HG02840 (cell line): Measurements from ENCODE around the gene CNST.
A peak's percentile ranks its signal among the peaks of the same experiment; 100 is the strongest.
"Not testable (repeated sequence)": the region's sequence is repeated elsewhere in the genome, so short reads cannot be mapped to it uniquely, and the experiment has no call there.

ENCODE experiments used
- ATAC-seq: cut with Tn5 transposase; IDR thresholded peaks from one replicate; pipeline ENCODE4 v1.9.1; 2021; ENCODE audit warnings: mild to moderate bottlenecking, moderate library complexity, moderate number of reproducible peaks; ENCODE audit not compliant: unreplicated experiment, low FRiP score

CNST gene

GRCh38 chr1:246552110-246552509 lies 14.1 kb upstream of the CNST start:
- ATAC-seq: no peak

GRCh38 chr1:246554201-246554600 lies 12.1 kb upstream of the CNST start:
- no peak for ATAC-seq

DNA sequence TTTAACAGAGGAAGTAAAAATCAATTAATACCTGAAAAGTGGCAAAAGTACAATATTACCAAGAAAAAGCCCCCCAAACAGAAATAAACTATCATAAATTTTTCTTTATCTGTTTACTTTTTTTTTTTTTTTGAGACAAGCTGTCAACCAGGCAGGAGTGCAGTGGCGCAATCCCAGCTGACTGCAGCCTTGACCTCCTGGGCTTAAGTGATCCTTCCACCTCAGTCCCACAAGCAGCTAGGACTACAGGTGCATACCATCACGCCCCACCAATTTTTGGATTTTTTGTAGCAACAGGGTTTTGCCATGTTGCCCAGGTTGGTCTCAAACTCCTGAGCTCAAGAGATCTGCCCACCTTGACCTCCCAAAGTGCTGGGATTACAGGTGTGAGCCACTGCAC lies 8.2 kb upstream of the CNST start:
- no peak for ATAC-seq

DNA sequence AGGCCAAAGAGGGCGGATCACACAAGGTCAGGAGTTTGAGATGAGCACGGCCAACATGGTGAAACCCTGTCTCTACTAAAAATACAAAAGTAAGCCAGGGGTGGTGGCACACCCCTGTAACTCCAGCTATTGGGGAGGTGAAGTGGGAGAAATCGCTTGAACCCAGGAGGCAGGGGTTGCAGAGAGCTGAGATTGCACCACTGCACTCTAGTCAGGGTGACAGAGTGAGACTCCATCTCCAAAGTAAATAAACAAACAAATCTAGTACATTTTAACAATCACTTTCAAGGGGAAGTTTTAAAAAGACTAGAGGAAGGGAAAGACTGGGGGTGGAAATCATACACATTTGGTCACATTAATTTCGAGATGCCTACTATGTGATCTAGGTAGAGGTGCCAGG lies 6.9 kb upstream of the CNST start:
- ATAC-seq: no peak

DNA sequence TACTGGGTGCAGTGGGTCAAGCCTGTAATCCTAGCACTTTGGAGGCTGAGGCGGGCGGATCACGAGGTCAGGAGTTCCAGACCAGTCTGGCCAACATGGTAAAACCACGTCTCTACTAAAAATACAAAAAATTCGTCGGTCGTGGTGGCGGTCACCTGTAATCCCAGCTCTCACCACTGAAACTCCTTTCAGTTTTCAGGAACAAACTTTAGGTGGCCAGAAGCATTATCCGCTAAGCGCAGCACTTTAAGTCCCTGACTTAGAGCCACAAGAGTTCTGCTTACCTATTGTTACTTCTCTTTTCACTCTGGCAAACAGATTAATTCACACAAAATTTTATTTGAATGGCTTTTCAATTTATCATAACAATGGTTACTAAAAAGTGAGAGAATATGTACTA lies 5.4 kb upstream of the CNST start:
- ATAC-seq: not testable (repeated sequence)

DNA sequence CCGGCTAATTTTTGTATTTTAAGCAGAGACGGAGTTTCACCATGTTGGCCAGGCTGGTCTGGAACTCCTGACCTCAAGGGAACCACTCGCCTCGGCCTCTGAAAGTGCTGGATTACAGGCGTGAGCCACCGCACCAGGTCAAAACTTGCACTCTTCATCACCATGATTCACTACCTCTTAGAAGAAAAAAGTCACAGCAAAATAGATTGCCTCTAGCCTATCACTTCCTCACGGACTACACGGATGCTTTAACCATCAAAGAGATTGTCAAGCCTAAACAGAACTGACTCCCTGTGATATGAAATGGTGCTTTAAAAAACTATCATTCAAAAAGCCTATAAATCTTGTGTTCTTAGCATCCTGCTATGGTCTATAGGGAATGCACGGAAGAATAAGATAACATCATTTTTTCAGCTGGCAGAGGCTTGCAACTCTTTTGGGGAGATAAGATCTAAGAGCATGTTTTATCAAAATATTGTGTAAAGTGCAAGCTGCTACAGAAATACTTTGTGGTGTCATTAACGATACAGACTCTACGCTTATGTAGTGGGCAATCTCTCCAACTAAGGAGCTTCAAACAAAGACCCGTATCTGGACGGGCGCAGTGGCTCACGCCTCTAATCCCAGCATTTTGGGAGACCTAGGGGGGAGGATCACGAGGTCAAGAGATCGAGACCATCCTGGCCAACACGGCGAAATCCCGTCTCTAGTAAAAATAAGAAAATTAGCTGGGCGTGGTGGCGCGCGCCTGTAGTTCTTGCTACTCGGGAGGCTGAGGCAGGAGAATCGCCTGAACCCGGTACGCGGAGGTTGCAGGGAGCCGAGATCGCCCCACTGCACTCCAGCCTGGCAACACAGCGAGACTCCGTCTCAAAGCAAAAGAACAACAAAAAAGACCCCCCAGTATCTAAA lies 1.2 kb upstream of the CNST start:
- no peak for ATAC-seq

DNA sequence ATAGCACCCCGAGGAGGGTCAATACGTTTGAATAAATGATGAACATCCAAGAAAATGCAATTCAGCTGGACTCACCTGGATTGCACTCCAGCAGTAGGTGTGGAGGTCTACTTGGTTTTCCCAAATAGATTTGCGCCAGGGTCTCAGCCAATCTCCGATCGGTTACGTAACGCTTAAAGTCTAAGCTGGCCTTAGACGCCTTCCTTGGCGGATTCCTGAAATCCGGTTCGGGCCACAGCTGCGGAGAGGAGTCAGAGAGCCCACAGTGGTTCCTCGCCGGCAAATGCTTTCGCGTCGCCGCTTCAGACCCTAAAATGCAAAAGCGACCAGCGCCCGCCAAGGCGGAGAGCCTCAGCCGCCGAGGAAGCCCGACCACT lies 517 bp upstream of the CNST start:
- peak; percentile 0 for ATAC-seq

DNA sequence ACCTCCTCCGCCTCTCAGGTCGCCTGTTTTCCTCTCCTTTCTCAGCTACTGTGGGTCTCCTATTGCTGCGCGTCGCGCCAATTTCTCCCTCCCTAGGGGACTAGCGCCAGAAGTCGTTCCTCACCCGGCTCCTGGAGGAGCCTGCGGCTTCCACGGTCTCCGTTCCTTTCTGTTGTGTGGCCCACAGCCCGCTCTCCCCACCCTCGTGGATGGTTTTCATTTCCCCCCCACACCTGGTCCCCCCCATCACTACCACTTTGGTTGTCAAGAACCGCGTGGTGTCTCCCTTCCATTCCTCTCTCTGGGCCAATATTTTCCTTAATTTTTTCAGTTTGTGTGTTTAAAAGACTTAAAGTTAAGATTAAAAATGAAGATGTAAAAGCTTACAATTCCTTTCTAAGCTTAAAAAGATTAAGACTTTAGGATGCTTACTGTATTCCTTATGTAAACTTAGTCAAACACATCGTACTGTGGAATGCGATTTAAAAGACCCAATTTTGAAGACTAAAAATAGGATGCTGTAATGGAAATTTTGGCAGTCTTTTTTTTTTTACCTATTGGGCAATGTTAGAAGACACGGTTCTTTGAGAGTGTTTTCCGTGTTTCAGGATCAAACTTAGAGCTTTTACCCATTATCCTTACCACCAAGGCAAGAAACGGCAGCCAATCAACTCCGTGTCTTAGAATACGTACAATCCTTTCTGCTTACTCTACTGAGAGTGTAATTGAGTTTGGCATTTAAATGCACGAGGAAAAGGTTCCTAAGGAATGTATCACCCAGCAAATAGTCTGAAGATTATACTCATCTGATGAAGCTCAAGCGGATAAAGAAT lies 773 bp downstream of the CNST start:
- ATAC-seq: peak; percentile 14

GRCh38 chr1:246567646-246568235 lies 1.5 kb downstream of the CNST start:
- no peak for ATAC-seq

DNA sequence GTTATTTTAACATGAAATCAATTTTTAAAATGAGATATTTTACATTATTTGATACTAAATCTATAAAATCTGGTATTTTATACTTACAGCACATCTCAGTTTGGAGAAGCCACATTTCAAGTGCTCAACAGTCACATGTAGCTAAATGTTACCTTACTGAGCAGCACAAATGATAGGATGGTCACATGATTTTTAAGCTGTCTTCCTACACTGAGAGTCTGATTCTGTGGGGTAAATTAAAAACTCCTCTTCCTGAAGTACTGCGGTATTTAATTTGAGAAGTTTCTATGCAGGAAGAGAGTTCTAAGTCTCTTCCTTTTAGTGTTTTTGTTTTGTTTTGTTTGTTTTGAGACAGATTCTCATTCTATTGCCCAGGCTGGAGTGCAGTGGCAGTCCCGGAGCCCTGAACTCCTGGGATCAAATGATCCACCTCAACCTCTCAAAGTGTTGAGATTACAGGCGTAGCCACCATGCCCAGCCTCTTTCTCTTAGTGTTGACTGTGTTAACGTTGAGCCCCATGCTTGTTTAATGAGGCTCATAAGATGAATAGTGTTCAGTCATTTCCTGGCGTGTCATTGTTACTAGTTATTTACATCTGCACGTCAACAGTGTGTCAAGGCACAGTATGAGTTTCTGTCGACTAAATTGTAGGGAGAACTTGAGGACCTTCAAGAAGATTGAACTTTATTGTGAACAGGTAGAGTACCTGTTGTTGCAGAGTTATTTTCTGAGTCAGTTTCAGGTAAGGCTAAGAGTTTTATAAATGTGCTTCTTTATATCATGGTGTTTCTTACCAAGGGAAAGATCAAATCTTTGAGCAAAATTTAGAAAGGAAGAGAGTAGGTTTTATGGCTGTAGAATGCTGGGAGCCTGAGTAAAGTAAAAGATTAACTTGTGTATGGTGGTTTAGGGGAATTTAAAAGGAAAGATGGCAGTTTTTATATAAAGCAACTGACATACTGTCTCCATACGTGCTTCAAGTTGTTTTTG lies 3.3 kb downstream of the CNST start:
- ATAC-seq: no peak

GRCh38 chr1:246571309-246571708 lies 5.1 kb downstream of the CNST start:
- ATAC-seq: not testable (repeated sequence)

DNA sequence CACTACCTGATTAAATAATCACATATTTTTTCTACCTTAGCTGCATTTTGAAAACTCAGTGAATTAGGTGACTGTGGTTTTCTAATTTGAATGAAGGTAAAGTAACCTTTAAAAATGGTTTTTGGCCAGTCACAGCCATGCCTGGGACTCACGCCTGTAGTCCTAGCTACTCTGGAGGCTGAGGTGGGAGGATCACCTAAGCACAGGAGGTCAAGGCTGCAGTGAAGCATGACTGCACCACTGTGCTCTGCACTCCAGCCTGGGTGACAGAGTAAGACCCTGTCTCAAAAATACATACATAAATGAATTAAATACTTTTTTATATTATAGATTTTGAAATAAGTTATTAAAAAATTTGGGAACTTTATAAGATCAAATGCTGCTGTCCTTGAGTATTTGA lies 5.7 kb downstream of the CNST start:
- ATAC-seq: no peak

GRCh38 chr1:246572785-246573184 lies 6.5 kb downstream of the CNST start:
- ATAC-seq: no peak

GRCh38 chr1:246573491-246573890 lies 7.2 kb downstream of the CNST start:
- no peak for ATAC-seq

DNA sequence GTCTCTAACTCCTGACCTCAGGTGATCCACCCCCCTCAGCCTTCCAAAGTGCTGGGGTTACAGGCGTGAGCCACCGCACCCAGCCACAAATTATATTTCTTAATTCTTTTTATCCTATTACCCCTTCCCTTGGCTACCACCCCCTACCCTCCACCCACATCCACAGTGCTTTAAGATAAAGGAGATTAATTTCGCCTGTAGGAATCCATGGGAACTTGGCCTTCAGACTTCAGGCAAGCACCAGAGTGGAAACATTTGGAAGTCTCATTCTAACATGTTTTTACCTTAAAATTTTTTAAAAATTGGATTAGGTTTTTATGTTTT lies 10.4 kb downstream of the CNST start:
- ATAC-seq: no peak

- no peak for ATAC-seq
Measured at GRCh38 chr1:246577082-246577719, 10.9 kb downstream of the CNST start.

- ATAC-seq: no peak
Measured at GRCh38 chr1:246577720-246578106, 11.5 kb downstream of the CNST start.

GRCh38 chr1:246579818-246580217 lies 13.6 kb downstream of the CNST start:
- ATAC-seq: peak; percentile 73

GRCh38 chr1:246580497-246581370 lies 14.5 kb downstream of the CNST start:
- no peak for ATAC-seq
